ENCODE measurements around the gene COX19. TPM values are rescaled to one million over a fixed set of nuclear protein-coding genes. Genes with fewer than 3 reads are reported as not detected.

Gene COX19
- 9.7 TPM for polyA plus RNA-seq (2013, experiment 1 of 2)
- 9.4 TPM for polyA plus RNA-seq (2013, experiment 2 of 2)

GRCh38 chr7:974820-975681 is at the start of gene COX19:
Gene COX19, minus strand, starts transcription at chr7:975549. Its CDS starts 40 bp downstream, at chr7:975509.
- Histone ChIP-seq H3K27ac (ENCODE audit: low read depth, low read length, severe bottlenecking) (peak within 1 kb of the TSS; percentile 91), H3K36me3 (ENCODE audit: control insufficient read depth, insufficient read depth, low read length) (peaks cover 31% of the 10 kb centered on the region), H3K9me3 (ENCODE audit: control insufficient read depth, low read length) (no peaks in the 10 kb centered on the region), H3K4me3 (ENCODE audit: extremely low read depth, insufficient read depth, low read length, poor library complexity, severe bottlenecking) (peak within 1 kb of the TSS; percentile 77), H3K4me1 (ENCODE audit: control insufficient read depth, insufficient read depth, low read length, poor library complexity, severe bottlenecking) (peaks cover 16% of the 10 kb centered on the region)
- 0 to 1% methylated on average over 57 to 66 of the region's 78 CpGs for WGBS, 2 experiments (ENCODE audit: insufficient coverage in 2 of 2)

GRCh38 chr7:1024331-1024841 is 49.0 kb upstream of the COX19 start:
- 91 to 96% methylated on average over 10 to 13 of the region's 15 CpGs for WGBS, 2 experiments (ENCODE audit: insufficient coverage in 2 of 2)
- no peak overlapping the region for H3K27ac ChIP-seq (ENCODE audit: low read depth, low read length, severe bottlenecking)
- H3K36me3 ChIP-seq (ENCODE audit: control insufficient read depth, insufficient read depth, low read length), result peaks cover 30% of the 10 kb centered on the region
- no peak overlapping the region for H3K4me3 ChIP-seq (ENCODE audit: extremely low read depth, insufficient read depth, low read length, poor library complexity, severe bottlenecking)
- H3K4me1 ChIP-seq (ENCODE audit: control insufficient read depth, insufficient read depth, low read length, poor library complexity, severe bottlenecking), result peaks cover 8% of the 10 kb centered on the region
- H3K9me3 ChIP-seq (ENCODE audit: control insufficient read depth, low read length), result no peaks in the 10 kb centered on the region

GRCh38 chr7:1022801-1023465 is 47.6 kb upstream of the COX19 start:
- Histone ChIP-seq H3K27ac (ENCODE audit: low read depth, low read length, severe bottlenecking) (no peak overlapping the region), H3K36me3 (ENCODE audit: control insufficient read depth, insufficient read depth, low read length) (peaks cover 30% of the 10 kb centered on the region)
- WGBS, 2 experiments (ENCODE audit: insufficient coverage in 2 of 2), result 95% methylated on average over 42 to 45 of the region's 45 CpGs

GRCh38 chr7:1022356-1022755 is 47.0 kb upstream of the COX19 start:
- Histone ChIP-seq H3K4me3 (ENCODE audit: extremely low read depth, insufficient read depth, low read length, poor library complexity, severe bottlenecking) (no peak overlapping the region), H3K4me1 (ENCODE audit: control insufficient read depth, insufficient read depth, low read length, poor library complexity, severe bottlenecking) (peaks cover 3% of the 10 kb centered on the region), H3K27ac (ENCODE audit: low read depth, low read length, severe bottlenecking) (no peak overlapping the region), H3K36me3 (ENCODE audit: control insufficient read depth, insufficient read depth, low read length) (peaks cover 30% of the 10 kb centered on the region), H3K9me3 (ENCODE audit: control insufficient read depth, low read length) (no peaks in the 10 kb centered on the region)
- WGBS, 2 experiments (ENCODE audit: insufficient coverage in 2 of 2), result 95 to 100% methylated on average over 17 of the region's 17 CpGs

More at GRCh38 chr7:1022801-1023465, 47.6 kb upstream of the COX19 start:
- H3K9me3 ChIP-seq (ENCODE audit: control insufficient read depth, low read length), result no peaks in the 10 kb centered on the region
- H3K4me3 ChIP-seq (ENCODE audit: extremely low read depth, insufficient read depth, low read length, poor library complexity, severe bottlenecking), result no peak overlapping the region
- H3K4me1 ChIP-seq (ENCODE audit: control insufficient read depth, insufficient read depth, low read length, poor library complexity, severe bottlenecking), result peaks cover 3% of the 10 kb centered on the region

GRCh38 chr7:1021931-1022330 is 46.6 kb upstream of the COX19 start:
- peaks cover 30% of the 10 kb centered on the region for H3K36me3 ChIP-seq (ENCODE audit: control insufficient read depth, insufficient read depth, low read length)
- H3K9me3 ChIP-seq (ENCODE audit: control insufficient read depth, low read length), result no peaks in the 10 kb centered on the region
- WGBS, 2 experiments (ENCODE audit: insufficient coverage in 2 of 2), result 92 to 95% methylated on average over 23 to 25 of the region's 25 CpGs
- H3K4me3 ChIP-seq (ENCODE audit: extremely low read depth, insufficient read depth, low read length, poor library complexity, severe bottlenecking), result no peak overlapping the region
- H3K27ac ChIP-seq (ENCODE audit: low read depth, low read length, severe bottlenecking), result no peak overlapping the region
- H3K4me1 ChIP-seq (ENCODE audit: control insufficient read depth, insufficient read depth, low read length, poor library complexity, severe bottlenecking), result peaks cover 3% of the 10 kb centered on the region

- peaks cover 30% of the 10 kb centered on the region for H3K36me3 ChIP-seq (ENCODE audit: control insufficient read depth, insufficient read depth, low read length)
- H3K27ac ChIP-seq (ENCODE audit: low read depth, low read length, severe bottlenecking), result no peak overlapping the region
- H3K9me3 ChIP-seq (ENCODE audit: control insufficient read depth, low read length), result no peaks in the 10 kb centered on the region
- no peak overlapping the region for H3K4me3 ChIP-seq (ENCODE audit: extremely low read depth, insufficient read depth, low read length, poor library complexity, severe bottlenecking)
- peaks cover 2% of the 10 kb centered on the region for H3K4me1 ChIP-seq (ENCODE audit: control insufficient read depth, insufficient read depth, low read length, poor library complexity, severe bottlenecking)
- WGBS, 2 experiments (ENCODE audit: insufficient coverage in 2 of 2), result 97 to 99% methylated on average over 4 to 7 of the region's 7 CpGs
Observed at GRCh38 chr7:1021366-1021765, 46.0 kb upstream of the COX19 start.

GRCh38 chr7:1020849-1021251 is 45.5 kb upstream of the COX19 start:
- Histone ChIP-seq H3K36me3 (ENCODE audit: control insufficient read depth, insufficient read depth, low read length) (peaks cover 25% of the 10 kb centered on the region), H3K27ac (ENCODE audit: low read depth, low read length, severe bottlenecking) (no peak overlapping the region), H3K4me3 (ENCODE audit: extremely low read depth, insufficient read depth, low read length, poor library complexity, severe bottlenecking) (no peak overlapping the region), H3K4me1 (ENCODE audit: control insufficient read depth, insufficient read depth, low read length, poor library complexity, severe bottlenecking) (no peaks in the 10 kb centered on the region), H3K9me3 (ENCODE audit: control insufficient read depth, low read length) (no peaks in the 10 kb centered on the region)
- WGBS, 2 experiments (ENCODE audit: insufficient coverage in 2 of 2), result 86 to 95% methylated on average over 7 of the region's 7 CpGs

- Histone ChIP-seq H3K36me3 (ENCODE audit: control insufficient read depth, insufficient read depth, low read length) (peaks cover 16% of the 10 kb centered on the region), H3K4me3 (ENCODE audit: extremely low read depth, insufficient read depth, low read length, poor library complexity, severe bottlenecking) (no peak overlapping the region), H3K4me1 (ENCODE audit: control insufficient read depth, insufficient read depth, low read length, poor library complexity, severe bottlenecking) (no peaks in the 10 kb centered on the region), H3K27ac (ENCODE audit: low read depth, low read length, severe bottlenecking) (no peak overlapping the region), H3K9me3 (ENCODE audit: control insufficient read depth, low read length) (no peaks in the 10 kb centered on the region)
- 95 to 97% methylated on average over 40 to 42 of the region's 42 CpGs for WGBS, 2 experiments (ENCODE audit: insufficient coverage in 2 of 2)
Observed at GRCh38 chr7:1019789-1020610, 44.7 kb upstream of the COX19 start.

- WGBS, 2 experiments (ENCODE audit: insufficient coverage in 2 of 2), result 93 to 95% methylated on average over 14 of the region's 14 CpGs
- Histone ChIP-seq H3K9me3 (ENCODE audit: control insufficient read depth, low read length) (no peaks in the 10 kb centered on the region), H3K4me3 (ENCODE audit: extremely low read depth, insufficient read depth, low read length, poor library complexity, severe bottlenecking) (no peak overlapping the region), H3K4me1 (ENCODE audit: control insufficient read depth, insufficient read depth, low read length, poor library complexity, severe bottlenecking) (no peaks in the 10 kb centered on the region), H3K27ac (ENCODE audit: low read depth, low read length, severe bottlenecking) (no peak overlapping the region), H3K36me3 (ENCODE audit: control insufficient read depth, insufficient read depth, low read length) (peaks cover 15% of the 10 kb centered on the region)
Observed at GRCh38 chr7:1019255-1019785, 44.0 kb upstream of the COX19 start.

GRCh38 chr7:1018334-1018695 is 43.0 kb upstream of the COX19 start:
- no peak overlapping the region for H3K27ac ChIP-seq (ENCODE audit: low read depth, low read length, severe bottlenecking)
- H3K4me1 ChIP-seq (ENCODE audit: control insufficient read depth, insufficient read depth, low read length, poor library complexity, severe bottlenecking), result no peaks in the 10 kb centered on the region
- WGBS, 2 experiments (ENCODE audit: insufficient coverage in 2 of 2), result 92 to 95% methylated on average over 12 of the region's 13 CpGs
- no peaks in the 10 kb centered on the region for H3K9me3 ChIP-seq (ENCODE audit: control insufficient read depth, low read length)
- H3K4me3 ChIP-seq (ENCODE audit: extremely low read depth, insufficient read depth, low read length, poor library complexity, severe bottlenecking), result no peak overlapping the region
- H3K36me3 ChIP-seq (ENCODE audit: control insufficient read depth, insufficient read depth, low read length), result peaks cover 15% of the 10 kb centered on the region
